Activated CD8-positive, alpha-beta memory T cell treated with anti-CD3 and anti-CD28 coated beads for 24 hours (primary cell): ENCODE results near the gene RASA3.
"Not testable (repeated sequence)": the region's sequence is repeated elsewhere in the genome, so short reads cannot be mapped to it uniquely, and the experiment has no call there.

Experiments
- DNase-seq: peaks from one replicate; pipeline ENCODE4 v3.0.0-alpha.2; 2020

Gene RASA3

GRCh38 chr13:114155926-114156883 is 23.8 kb upstream of the RASA3 start:
- no peak for DNase-seq

GRCh38 chr13:114155320-114155719 is 22.9 kb upstream of the RASA3 start:
- no peak for DNase-seq

GRCh38 chr13:114154476-114154875 is 22.1 kb upstream of the RASA3 start:
- no peak for DNase-seq

GRCh38 chr13:114153485-114154080 is 21.2 kb upstream of the RASA3 start:
- no peak for DNase-seq

- DNase-seq, result no peak
Measured at GRCh38 chr13:114152831-114153371, 20.5 kb upstream of the RASA3 start.

- no peak for DNase-seq
Measured at GRCh38 chr13:114152285-114152645, 19.8 kb upstream of the RASA3 start.

- DNase-seq, result no peak
Measured at GRCh38 chr13:114151565-114152284, 19.3 kb upstream of the RASA3 start.

- no peak for DNase-seq
Measured at GRCh38 chr13:114151031-114151430, 18.6 kb upstream of the RASA3 start.

- no peak for DNase-seq
Measured at GRCh38 chr13:114149774-114150740, 17.6 kb upstream of the RASA3 start.

GRCh38 chr13:114148886-114149285 is 16.5 kb upstream of the RASA3 start:
- DNase-seq, result not testable (repeated sequence)

GRCh38 chr13:114148521-114148855 is 16.1 kb upstream of the RASA3 start:
- peak; percentile 86 for DNase-seq

GRCh38 chr13:114147803-114148520 is 15.5 kb upstream of the RASA3 start:
- no peak for DNase-seq

- peak; percentile 67 for DNase-seq
Measured at GRCh38 chr13:114146629-114147028, 14.2 kb upstream of the RASA3 start.

- DNase-seq, result peak; percentile 51
Measured at GRCh38 chr13:114146173-114146572, 13.8 kb upstream of the RASA3 start.

GRCh38 chr13:114145722-114146121 is 13.3 kb upstream of the RASA3 start:
- peak; percentile 60 for DNase-seq

- peak; percentile 60 for DNase-seq
Measured at GRCh38 chr13:114145256-114145655, 12.8 kb upstream of the RASA3 start.

- peak; percentile 60 for DNase-seq
Measured at GRCh38 chr13:114144606-114145244, 12.3 kb upstream of the RASA3 start.

GRCh38 chr13:114143806-114144605 is 11.6 kb upstream of the RASA3 start:
- peak; percentile 79 for DNase-seq

GRCh38 chr13:114142640-114143490 is 10.4 kb upstream of the RASA3 start:
- peak; percentile 80 for DNase-seq
